Coronary artery (tissue), 2 donors: ENCODE data around the gene MANBA.

Experiments
- DNase-seq: peaks from one replicate; pipeline ENCODE4 v3.0.0-alpha.2; 2017; ENCODE audit warnings: low spot score
- H3K27ac ChIP-seq, 2 donors: fragments of 200-600 bp; sonication (generic); one replicate each; pipeline ENCODE4 v1.5.1; 2016 to 2019
- H3K4me3 ChIP-seq: fragments of 200-600 bp; sonication (generic); 2 replicates; pipeline ENCODE4 v1.5.1; 2016; ENCODE audit warnings: mild to moderate bottlenecking, moderate library complexity
- CTCF ChIP-seq: fragments of 200-600 bp; sonication (generic); IDR thresholded peaks from one replicate; pipeline ENCODE4 v1.5.1; 2019; ENCODE audit warnings: antibody characterized with exemption

MANBA gene

GRCh38 chr4:102612210-102612609 is 148.6 kb downstream of the MANBA start:
- H3K27ac ChIP-seq, result peak overlapping the region in 1 of 2 donors; percentile 5
- H3K4me3 ChIP-seq, result no peak overlapping the region
- no peak for DNase-seq
- no peak for TF ChIP-seq CTCF

- no peak for TF ChIP-seq CTCF
- no peak for DNase-seq
- no peak overlapping the region for H3K27ac ChIP-seq
- no peak overlapping the region for H3K4me3 ChIP-seq
Measured at GRCh38 chr4:102610476-102610875, 150.3 kb downstream of the MANBA start.

- TF ChIP-seq CTCF, result no peak
- Histone ChIP-seq H3K4me3 (no peak overlapping the region), H3K27ac (no peak overlapping the region)
- no peak for DNase-seq
Measured at GRCh38 chr4:102610007-102610406, 150.8 kb downstream of the MANBA start.

- Histone ChIP-seq H3K4me3 (no peak overlapping the region), H3K27ac (no peak overlapping the region)
- TF ChIP-seq CTCF, result no peak
- DNase-seq, result no peak
Measured at GRCh38 chr4:102608190-102608589, 152.6 kb downstream of the MANBA start.

- Histone ChIP-seq H3K27ac (no peak overlapping the region), H3K4me3 (no peak overlapping the region)
- TF ChIP-seq CTCF, result no peak
- DNase-seq, result no peak
Measured at GRCh38 chr4:102606846-102607450, 153.8 kb downstream of the MANBA start.

GRCh38 chr4:102606261-102606660 is 154.5 kb downstream of the MANBA start:
- DNase-seq, result no peak
- TF ChIP-seq CTCF, result no peak
- H3K4me3 ChIP-seq, result no peak overlapping the region
- H3K27ac ChIP-seq, result no peak overlapping the region

GRCh38 chr4:102604222-102604940 is 156.4 kb downstream of the MANBA start:
- Histone ChIP-seq H3K27ac (no peak overlapping the region), H3K4me3 (no peak overlapping the region)
- no peak for TF ChIP-seq CTCF
- no peak for DNase-seq
